HepG2 (cell line): Measurements from ENCODE around the gene RUSC1. TPM values are rescaled to one million over a fixed set of nuclear protein-coding genes. Genes with fewer than 3 reads are reported as not detected.

Experiments
- GMEB1 ChIP-seq: sonication (generic); formaldehyde crosslinking; IDR thresholded peaks from 2 replicates; pipeline ENCODE4 v1.5.1; 2020; ENCODE audit warnings: missing genetic modification reagents, mild to moderate bottlenecking, borderline replicate concordance
- HDAC1 ChIP-seq: sonication (generic); formaldehyde crosslinking; IDR thresholded peaks from 2 replicates; pipeline ENCODE4 v1.5.1; 2020; ENCODE audit warnings: mild to moderate bottlenecking, missing genetic modification reagents
- KIAA2018 ChIP-seq: sonication (generic); formaldehyde crosslinking; IDR thresholded peaks from 2 replicates; pipeline ENCODE4 v1.5.0; 2020; ENCODE audit warnings: mild to moderate bottlenecking, missing genetic modification reagents, borderline replicate concordance
- NR2C2 ChIP-seq: sonication (generic); formaldehyde crosslinking; IDR thresholded peaks from 2 replicates; pipeline ENCODE4 v1.4.0; 2020; ENCODE audit warnings: missing genetic modification reagents, mild to moderate bottlenecking, moderate library complexity, borderline replicate concordance
- RBFOX2 ChIP-seq: fragments of 200-400 bp; formaldehyde crosslinking; IDR thresholded peaks from 2 replicates; pipeline ENCODE4 v1.6.1; 2017; ENCODE audit warnings: low read depth, mild to moderate bottlenecking, low read length
- RCOR2 ChIP-seq: IDR thresholded peaks from 2 replicates; pipeline ENCODE4 v1.6.1; 2016; ENCODE audit warnings: missing biosample characterization, missing genetic modification reagents
- RERE ChIP-seq: IDR thresholded peaks from 2 replicates; pipeline ENCODE4 v1.6.1; 2016; ENCODE audit warnings: low read depth, missing genetic modification reagents, missing compliant biosample characterization
- ZNF547 ChIP-seq: sonication (generic); formaldehyde crosslinking; IDR thresholded peaks from 2 replicates; pipeline ENCODE4 v1.5.1; 2020; ENCODE audit warnings: mild to moderate bottlenecking, missing genetic modification reagents
- ZNF605 ChIP-seq: sonication (generic); formaldehyde crosslinking; IDR thresholded peaks from 2 replicates; pipeline ENCODE4 v1.8.0; 2022; ENCODE audit warnings: mild to moderate bottlenecking, missing genetic modification reagents
- ZNF761 ChIP-seq: sonication (generic); formaldehyde crosslinking; conservative IDR thresholded peaks from 2 replicates; pipeline ENCODE4 v1.4.0; 2020; ENCODE audit warnings: mild to moderate bottlenecking, missing genetic modification reagents
- polyA plus RNA-seq, 8 experiments: library from polyadenylated mRNA; depleted of rRNA in 3 of 8; stranded (reverse) in 7 of 8; unstranded in 1 of 8; fragments of >200 nt; fragmentation: Illumina TruSeq in 4 of 8; extraction: Trizol in 4 of 8; gene quantifications; 2 replicates each; pipeline versions ENCODE4 v1.2.1 to v1.2.3, GENCODE V29; 2011 to 2016; ENCODE audit warnings: low read depth in 4 of 8, missing spikeins in 1 of 8, mixed read lengths in 1 of 8; ENCODE audit not compliant: insufficient read depth in 1 of 8
- total RNA-seq, 5 experiments: library from RNA; depleted of rRNA; stranded (reverse); fragments of >200 nt; fragmentation: Illumina TruSeq; extraction: Trizol; gene quantifications; 2 replicates each; pipeline ENCODE4 v1.2.3, GENCODE V29; 2016; ENCODE audit warnings: low read depth in 1 of 5
- TF ChIP-seq, protein P1 (sequence below): sonication (generic); formaldehyde crosslinking; IDR thresholded peaks from 2 replicates; pipeline ENCODE4 v1.5.0; 2020; ENCODE audit warnings: mild to moderate bottlenecking, missing genetic modification reagents

RUSC1 gene
- total and polyA plus RNA-seq, 2 of the 13 experiments (the other 11 are each of a cell fraction or from before 2014, with no cell fraction given), result 18.7 to 20.4 TPM

GRCh38 chr1:155323729-155324036 lies 3.0 kb downstream of the RUSC1 start (continued):
- TF ChIP-seq KIAA2018 (no peak), HDAC1 (CRISPR knock-in tag) (no peak; the same call in 1 of the 2 replicates), ZNF605 (CRISPR knock-in tag) (no peak), RCOR2 (CRISPR knock-in tag) (no peak), ZNF761 (CRISPR knock-in tag) (0 out of 2 replicates have a peak, but pooled peaks have one; percentile 31), RERE (no peak), NR2C2 (no peak; the same call in 1 of the 2 replicates), ZNF547 (CRISPR knock-in tag) (no peak), GMEB1 (CRISPR knock-in tag) (peak; percentile 3; the same call in 1 of the 2 replicates), RBFOX2 (no peak)
- TF ChIP-seq, protein P1, sequence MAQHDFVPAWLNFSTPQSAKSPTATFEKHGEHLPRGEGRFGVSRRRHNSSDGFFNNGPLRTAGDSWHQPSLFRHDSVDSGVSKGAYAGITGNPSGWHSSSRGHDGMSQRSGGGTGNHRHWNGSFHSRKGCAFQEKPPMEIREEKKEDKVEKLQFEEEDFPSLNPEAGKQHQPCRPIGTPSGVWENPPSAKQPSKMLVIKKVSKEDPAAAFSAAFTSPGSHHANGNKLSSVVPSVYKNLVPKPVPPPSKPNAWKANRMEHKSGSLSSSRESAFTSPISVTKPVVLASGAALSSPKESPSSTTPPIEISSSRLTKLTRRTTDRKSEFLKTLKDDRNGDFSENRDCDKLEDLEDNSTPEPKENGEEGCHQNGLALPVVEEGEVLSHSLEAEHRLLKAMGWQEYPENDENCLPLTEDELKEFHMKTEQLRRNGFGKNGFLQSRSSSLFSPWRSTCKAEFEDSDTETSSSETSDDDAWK, result no peak
